T-helper 17 cell (primary cell): ENCODE measurements around the gene NELL2. TPM values are rescaled to one million over a fixed set of nuclear protein-coding genes. Genes with fewer than 3 reads are reported as not detected.
"Not testable (repeated sequence)": the region's sequence is repeated elsewhere in the genome, so short reads cannot be mapped to it uniquely, and the experiment has no call there.

Experiments
- ATAC-seq: fragments of 150-1000 bp; cut with Tn5 transposase; 2 replicates; pipeline ENCODE4 v1.10.0; 2021; ENCODE audit warnings: mild to moderate bottlenecking, moderate library complexity
- DNase-seq, 3 donors: peaks; one replicate each; pipeline versions ENCODE4 v3.0.0 to v3.0.0-alpha.2; 2020 to 2021
- H3K9me3 ChIP-seq: one replicate; pipeline ENCODE4 v1.7.0; 2013; ENCODE audit warnings: low read length, mild to moderate bottlenecking; ENCODE audit not compliant: control insufficient read depth, poor library complexity, severe bottlenecking
- H3K27ac Mint-ChIP-seq: one replicate; pipeline ENCODE4 v1.8.0; 2022; ENCODE audit warnings: mild to moderate bottlenecking, moderate library complexity, mixed read lengths
- H3K27me3 Mint-ChIP-seq: one replicate; pipeline ENCODE4 v1.8.0; 2022; ENCODE audit warnings: mixed read lengths
- H3K36me3 Mint-ChIP-seq: one replicate; pipeline ENCODE4 v1.8.0; 2022; ENCODE audit warnings: low read depth, mixed read lengths
- H3K4me1 Mint-ChIP-seq: one replicate; pipeline ENCODE4 v1.8.0; 2022; ENCODE audit warnings: mild to moderate bottlenecking, mixed read lengths
- H3K4me3 Mint-ChIP-seq: one replicate; pipeline ENCODE4 v1.8.0; 2022; ENCODE audit warnings: mild to moderate bottlenecking, moderate library complexity, mixed read lengths
- total RNA-seq, 4 donors: library from RNA in 2 of 4; stranded (reverse) in 2 of 4; gene quantifications; one replicate each; pipeline ENCODE4 v1.2.3 and lab custom pipeline; 2022 to 2026

NELL2 gene
- total RNA-seq, 2 donors from 2014 or later, result 62.5 to 110 TPM

- H3K4me3 Mint-ChIP-seq, result no peak overlapping the region
- no peak for ATAC-seq
- H3K36me3 Mint-ChIP-seq, result peaks cover 5% of the 10 kb centered on the region
- no peak overlapping the region for H3K27ac Mint-ChIP-seq
- H3K27me3 Mint-ChIP-seq, result no peaks in the 10 kb centered on the region
- no peak for DNase-seq
- no peaks in the 10 kb centered on the region for H3K9me3 ChIP-seq
- H3K4me1 Mint-ChIP-seq, result peaks cover 3% of the 10 kb centered on the region
Observed at GRCh38 chr12:44748950-44749468, 127.1 kb downstream of the NELL2 start.

GRCh38 chr12:44741292-44741980, 134.7 kb downstream of the NELL2 start:
- not testable (repeated sequence) for DNase-seq, H3K4me3 Mint-ChIP-seq, H3K36me3 Mint-ChIP-seq, H3K27ac Mint-ChIP-seq, ATAC-seq, H3K4me1 Mint-ChIP-seq, H3K27me3 Mint-ChIP-seq, H3K9me3 ChIP-seq

- H3K4me1 Mint-ChIP-seq, result no peaks in the 10 kb centered on the region
- H3K36me3 Mint-ChIP-seq, result peaks cover 3% of the 10 kb centered on the region
- ATAC-seq (no peak), DNase-seq (no peak)
- H3K27ac Mint-ChIP-seq, result no peak overlapping the region
- no peaks in the 10 kb centered on the region for H3K9me3 ChIP-seq
- no peak overlapping the region for H3K4me3 Mint-ChIP-seq
- H3K27me3 Mint-ChIP-seq, result no peaks in the 10 kb centered on the region
Observed at GRCh38 chr12:44738051-44738450, 138.1 kb downstream of the NELL2 start.

GRCh38 chr12:44728566-44728965, 147.5 kb downstream of the NELL2 start:
- no peak overlapping the region for H3K4me3 Mint-ChIP-seq
- H3K36me3 Mint-ChIP-seq, result peaks cover 2% of the 10 kb centered on the region
- no peak for DNase-seq
- ATAC-seq, result no peak
- H3K9me3 ChIP-seq, result peaks cover 2% of the 10 kb centered on the region
- H3K27ac Mint-ChIP-seq, result no peak overlapping the region
- H3K27me3 Mint-ChIP-seq, result no peaks in the 10 kb centered on the region
- H3K4me1 Mint-ChIP-seq, result peaks cover 3% of the 10 kb centered on the region

GRCh38 chr12:44720265-44720664, 155.8 kb downstream of the NELL2 start:
- no peaks in the 10 kb centered on the region for H3K9me3 ChIP-seq
- Mint-ChIP-seq H3K4me3 (no peak overlapping the region), H3K4me1 (peaks cover 12% of the 10 kb centered on the region), H3K27me3 (no peaks in the 10 kb centered on the region), H3K27ac (no peak overlapping the region), H3K36me3 (peaks cover 2% of the 10 kb centered on the region)
- DNase-seq (no peak), ATAC-seq (no peak)

- ATAC-seq (no peak), DNase-seq (no peak)
- Mint-ChIP-seq H3K36me3 (peaks cover 2% of the 10 kb centered on the region), H3K27ac (no peak overlapping the region), H3K4me1 (peaks cover 9% of the 10 kb centered on the region), H3K4me3 (no peak overlapping the region), H3K27me3 (no peaks in the 10 kb centered on the region)
- no peaks in the 10 kb centered on the region for H3K9me3 ChIP-seq
Observed at GRCh38 chr12:44717612-44718011, 158.5 kb downstream of the NELL2 start.

GRCh38 chr12:44716711-44717110, 159.4 kb downstream of the NELL2 start:
- no peak for ATAC-seq
- Mint-ChIP-seq H3K4me3 (no peak overlapping the region), H3K4me1 (peaks cover 7% of the 10 kb centered on the region), H3K27ac (no peak overlapping the region), H3K27me3 (no peaks in the 10 kb centered on the region), H3K36me3 (peaks cover under 1% of the 10 kb centered on the region)
- no peaks in the 10 kb centered on the region for H3K9me3 ChIP-seq
- no peak for DNase-seq

GRCh38 chr12:44711736-44712135, 164.4 kb downstream of the NELL2 start:
- no peak overlapping the region for H3K27ac Mint-ChIP-seq
- H3K36me3 Mint-ChIP-seq, result peaks cover 3% of the 10 kb centered on the region
- no peak overlapping the region for H3K4me3 Mint-ChIP-seq
- H3K4me1 Mint-ChIP-seq, result no peaks in the 10 kb centered on the region
- H3K27me3 Mint-ChIP-seq, result no peaks in the 10 kb centered on the region
- DNase-seq, result no peak
- H3K9me3 ChIP-seq, result no peaks in the 10 kb centered on the region
- ATAC-seq, result no peak

GRCh38 chr12:44709166-44709565, 166.9 kb downstream of the NELL2 start:
- no peaks in the 10 kb centered on the region for H3K27me3 Mint-ChIP-seq
- no peak overlapping the region for H3K4me3 Mint-ChIP-seq
- no peak overlapping the region for H3K27ac Mint-ChIP-seq
- ATAC-seq (no peak), DNase-seq (no peak)
- H3K4me1 Mint-ChIP-seq, result no peaks in the 10 kb centered on the region
- peaks cover 3% of the 10 kb centered on the region for H3K36me3 Mint-ChIP-seq
- no peaks in the 10 kb centered on the region for H3K9me3 ChIP-seq

GRCh38 chr12:44708218-44708617, 167.9 kb downstream of the NELL2 start:
- Mint-ChIP-seq H3K27ac (no peak overlapping the region), H3K4me3 (no peak overlapping the region), H3K4me1 (no peaks in the 10 kb centered on the region), H3K27me3 (no peaks in the 10 kb centered on the region), H3K36me3 (peaks cover 3% of the 10 kb centered on the region)
- ATAC-seq, result no peak
- DNase-seq, result no peak
- H3K9me3 ChIP-seq, result no peaks in the 10 kb centered on the region

GRCh38 chr12:44703182-44703910, 172.8 kb downstream of the NELL2 start:
- Mint-ChIP-seq H3K36me3 (peaks cover 11% of the 10 kb centered on the region), H3K27me3 (no peaks in the 10 kb centered on the region), H3K4me3 (no peak overlapping the region), H3K4me1 (peaks cover 4% of the 10 kb centered on the region), H3K27ac (no peak overlapping the region)
- DNase-seq (no peak), ATAC-seq (no peak)
- no peaks in the 10 kb centered on the region for H3K9me3 ChIP-seq

GRCh38 chr12:44697511-44697910, 178.6 kb downstream of the NELL2 start:
- peaks cover 6% of the 10 kb centered on the region for H3K4me1 Mint-ChIP-seq
- no peak overlapping the region for H3K4me3 Mint-ChIP-seq
- H3K36me3 Mint-ChIP-seq, result peaks cover 11% of the 10 kb centered on the region

GRCh38 chr12:44696542-44696941, 179.6 kb downstream of the NELL2 start:
- Mint-ChIP-seq H3K36me3 (peaks cover 7% of the 10 kb centered on the region), H3K27ac (no peak overlapping the region), H3K4me3 (no peak overlapping the region), H3K27me3 (no peaks in the 10 kb centered on the region), H3K4me1 (peaks cover 6% of the 10 kb centered on the region)
- ATAC-seq, result no peak
- DNase-seq, result no peak
- no peaks in the 10 kb centered on the region for H3K9me3 ChIP-seq

More at GRCh38 chr12:44697511-44697910, 178.6 kb downstream of the NELL2 start:
- DNase-seq, result no peak
- no peak for ATAC-seq
- H3K27me3 Mint-ChIP-seq, result no peaks in the 10 kb centered on the region
- H3K27ac Mint-ChIP-seq, result no peak overlapping the region
- H3K9me3 ChIP-seq, result no peaks in the 10 kb centered on the region
